GM18951 (cell line): ENCODE results near the gene LRRC63.

Source experiments
- POLR2A ChIP-seq: IDR thresholded peaks from 4 replicates; pipeline ENCODE4 v1.6.1; 2011; ENCODE audit warnings: mild to moderate bottlenecking; ENCODE audit not compliant: insufficient read length, insufficient read depth; ENCODE audit errors: extremely low read depth
- in situ Hi-C: fragments of 300-500 bp; cut with MboI; formaldehyde crosslinking; loops from one replicate; pipeline ENCODE4 v1.12.0; 2022; ENCODE audit warnings: low sequenced_read_pairs, mixed read lengths, inconsistent platforms; ENCODE audit not compliant: unreplicated experiment

LRRC63 gene

GRCh38 chr13:46315491-46316075 lies 103.9 kb downstream of the LRRC63 start:
- TF ChIP-seq POLR2A = no peak
- in situ Hi-C loops = no loop called here

- in situ Hi-C loops = no loop called here
Measured at GRCh38 chr13:46317120-46317519, 105.4 kb downstream of the LRRC63 start.

GRCh38 chr13:46318986-46319385 lies 107.3 kb downstream of the LRRC63 start:
- no peak for TF ChIP-seq POLR2A
- in situ Hi-C loops = no loop called here

More at GRCh38 chr13:46317120-46317519, 105.4 kb downstream of the LRRC63 start:
- TF ChIP-seq POLR2A = no peak

DNA sequence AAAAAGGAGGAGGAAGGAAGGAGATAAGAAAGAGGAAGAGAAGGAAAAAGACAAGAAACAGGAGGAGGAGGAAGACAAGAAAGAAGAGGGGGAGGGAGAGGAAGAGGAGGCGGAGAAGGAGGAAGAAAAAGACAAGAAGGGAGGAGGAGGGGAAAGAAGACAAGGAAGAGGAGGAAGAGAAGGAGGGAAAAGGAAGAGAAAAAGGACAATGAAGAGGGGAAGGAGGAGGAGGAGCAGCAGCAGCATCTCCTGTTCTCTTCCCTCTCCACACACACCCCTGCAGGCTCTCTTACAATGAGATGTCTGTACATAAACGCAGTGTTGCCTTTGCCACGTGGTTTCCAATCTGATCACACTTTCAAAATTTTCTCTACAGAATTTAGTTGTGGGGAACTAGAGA lies 108.7 kb downstream of the LRRC63 start:
- no peak for TF ChIP-seq POLR2A
- in situ Hi-C loops = no loop called here

GRCh38 chr13:46320821-46321220 lies 109.1 kb downstream of the LRRC63 start:
- in situ Hi-C loops = no loop called here
- no peak for TF ChIP-seq POLR2A

DNA sequence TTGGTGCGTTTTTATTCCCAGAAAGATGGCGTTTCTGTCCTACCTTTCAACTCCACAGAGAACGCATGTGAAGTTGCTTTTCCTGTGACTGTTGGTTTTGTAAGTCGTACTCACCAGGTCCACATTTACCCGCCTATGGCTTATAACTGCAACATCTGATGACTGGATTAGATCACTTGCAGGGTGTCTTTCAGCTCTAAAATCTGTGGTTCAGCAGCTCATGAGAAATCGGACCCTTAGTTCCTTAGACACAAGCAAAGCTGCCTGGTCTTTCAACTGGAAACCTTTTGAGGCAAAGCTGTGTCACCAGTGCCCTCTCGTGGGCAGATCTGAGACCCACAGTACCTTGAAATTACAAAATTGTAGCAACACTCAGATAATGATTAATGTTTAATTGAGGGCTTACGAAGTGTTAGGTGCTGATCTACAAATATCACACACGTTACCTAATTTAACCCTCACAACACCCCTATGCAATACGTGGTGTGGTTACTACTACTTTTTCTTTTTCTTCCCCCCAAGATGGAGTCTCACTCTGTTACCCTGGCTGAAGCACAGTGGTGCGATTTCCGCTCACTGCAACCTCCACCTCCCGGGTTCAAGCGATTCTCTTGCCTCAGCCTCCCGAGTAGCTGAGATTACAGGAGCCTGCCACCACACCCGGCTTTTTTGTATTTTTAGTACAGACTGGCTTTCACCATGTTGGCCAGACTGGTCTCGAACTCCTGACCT lies 109.9 kb downstream of the LRRC63 start:
- no peak for TF ChIP-seq POLR2A
- in situ Hi-C loops = no loop called here

DNA sequence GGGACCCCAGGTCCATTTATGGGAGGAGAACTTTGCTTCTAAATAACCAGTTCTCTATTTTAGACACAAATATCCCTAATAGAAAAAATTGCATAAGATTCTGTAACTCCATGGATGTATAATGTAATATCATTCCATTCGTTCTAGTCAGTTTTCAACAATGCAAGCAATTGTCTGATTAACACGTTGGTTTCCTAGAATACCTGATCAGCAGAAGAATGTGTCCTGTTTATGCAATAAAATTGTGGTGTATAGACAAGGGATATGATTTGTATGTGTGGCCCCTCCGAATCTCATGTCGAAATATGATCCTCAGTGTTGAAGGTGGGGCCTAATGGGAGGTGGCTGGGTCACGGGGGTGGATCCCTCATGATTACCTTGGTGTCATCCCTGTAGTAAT lies 113.2 kb downstream of the LRRC63 start:
- in situ Hi-C loops = no loop called here
- no peak for TF ChIP-seq POLR2A
